NOMO-1 treated with dmso at 0.1 percent for 144 hours (cell line): Measurements from ENCODE around the gene PTGS1.
"Not testable (repeated sequence)": the region's sequence is repeated elsewhere in the genome, so short reads cannot be mapped to it uniquely, and the experiment has no call there.

ENCODE experiments used
- DNase-seq: peaks from one replicate; lab custom pipeline; 2025; ENCODE audit not compliant: unreplicated experiment; lab: John Stamatoyannopoulos, UW

The PTGS1 gene

DNA sequence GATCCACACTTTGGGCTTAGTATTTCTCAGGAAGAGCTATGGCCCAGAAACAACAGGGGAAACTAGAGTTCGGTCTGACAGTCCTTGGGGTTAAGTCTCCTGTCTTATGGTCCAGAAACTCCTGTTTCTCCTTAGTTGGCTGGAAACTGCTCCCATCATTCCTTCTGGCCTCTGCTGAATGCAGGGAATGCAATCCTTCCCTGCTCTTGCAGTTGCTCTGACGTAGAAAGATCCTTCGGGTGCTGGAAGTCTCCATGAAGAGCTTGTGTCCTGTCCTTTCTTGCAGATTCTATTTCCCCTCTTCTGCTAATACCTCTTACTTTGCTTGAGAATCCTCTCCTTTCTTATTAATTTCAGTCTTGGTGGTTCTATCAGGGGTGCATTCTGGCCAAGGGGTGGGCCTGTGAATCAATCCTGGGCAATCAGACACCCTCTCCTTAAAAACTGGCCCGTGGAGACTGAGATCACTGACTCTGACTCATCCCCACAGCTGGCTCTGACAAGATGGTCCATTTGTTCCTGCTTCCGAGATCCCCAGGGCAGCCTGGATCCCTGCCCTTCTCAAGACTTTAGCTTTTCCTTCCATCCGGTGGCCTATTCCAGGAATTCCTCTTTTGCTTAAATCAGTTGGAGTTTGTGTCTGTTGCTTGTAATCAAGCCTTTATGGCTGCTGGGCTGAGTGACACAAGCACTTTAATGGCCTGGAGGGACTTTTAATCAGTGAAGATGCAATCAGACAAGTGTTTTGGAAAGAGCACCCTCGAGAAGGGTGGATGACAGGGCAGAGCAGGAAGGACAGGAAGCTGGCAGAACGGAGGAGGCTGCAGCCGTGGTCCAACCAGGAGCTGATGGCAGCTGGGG lies 23.7 kb downstream of the PTGS1 start:
- no peak for DNase-seq

DNA sequence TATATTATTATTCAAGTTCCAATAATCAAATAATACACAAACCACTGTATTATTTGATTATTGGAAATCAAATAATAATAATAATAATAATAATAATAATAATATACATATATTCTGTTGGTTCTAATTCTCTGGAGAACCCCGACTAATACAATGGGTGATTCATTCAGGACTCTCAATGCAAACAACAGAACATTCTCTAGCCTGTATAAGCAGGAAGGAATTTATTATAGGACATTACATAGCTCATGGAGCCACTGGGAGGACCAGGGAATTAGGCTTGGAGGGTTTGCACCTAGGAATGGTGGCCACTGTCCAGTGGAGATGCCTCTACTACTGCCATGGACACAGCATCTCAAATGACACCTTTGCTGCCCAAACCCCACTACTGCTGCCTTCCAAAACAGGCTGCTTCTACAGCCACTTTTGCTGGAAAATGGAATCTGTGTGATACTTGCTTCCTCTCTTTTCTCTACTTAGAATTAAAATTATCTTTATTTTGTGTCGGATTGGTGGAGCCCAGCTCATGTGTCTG lies 25.9 kb downstream of the PTGS1 start:
- DNase-seq, result no peak

DNA sequence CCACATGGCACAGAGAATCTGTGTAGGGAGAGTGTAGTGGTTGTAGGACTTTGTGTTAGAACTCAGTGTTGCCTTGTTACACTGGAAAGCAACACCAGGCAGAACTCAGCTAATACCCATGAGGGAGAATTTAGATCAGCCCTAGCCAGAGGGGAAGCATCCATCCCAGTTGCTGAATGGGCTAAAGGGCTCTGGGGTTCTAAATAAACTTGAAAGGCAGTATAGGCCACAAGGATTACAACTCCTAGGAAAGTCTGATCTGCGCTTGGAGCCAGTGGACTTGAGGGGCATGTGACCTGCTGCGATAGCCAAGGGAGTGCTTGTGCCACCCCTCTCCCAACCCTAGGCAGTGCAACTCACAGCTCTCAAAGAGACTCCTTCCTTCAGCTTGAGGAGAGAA lies 26.9 kb downstream of the PTGS1 start:
- DNase-seq, result no peak

DNA sequence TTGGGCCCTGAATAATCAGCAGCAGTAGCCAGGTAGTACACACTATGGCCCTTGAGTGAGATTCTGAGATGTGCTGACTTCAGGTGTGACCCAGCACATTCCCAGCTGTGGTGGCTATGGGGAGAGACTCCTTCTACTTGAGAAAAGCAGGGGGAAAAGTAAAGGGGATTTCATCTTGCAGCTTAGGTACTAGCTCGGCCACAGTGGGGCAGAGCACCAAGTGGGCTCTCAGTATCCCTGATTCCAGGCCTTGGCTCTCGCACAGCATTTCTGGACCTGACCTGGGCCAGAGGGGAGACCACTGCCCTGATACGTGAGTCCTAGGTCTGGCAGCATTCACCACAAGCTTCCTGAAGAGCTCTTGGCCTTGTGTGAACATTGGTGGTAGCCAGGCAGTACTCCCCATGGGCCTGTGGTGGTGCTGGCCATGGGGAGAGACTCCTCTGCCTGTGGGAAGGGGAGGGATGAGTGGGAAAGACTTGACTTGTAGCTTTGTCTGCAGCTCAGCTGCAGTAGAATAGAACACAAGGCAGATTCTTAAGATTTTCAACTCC lies 27.6 kb downstream of the PTGS1 start:
- DNase-seq, result no peak

DNA sequence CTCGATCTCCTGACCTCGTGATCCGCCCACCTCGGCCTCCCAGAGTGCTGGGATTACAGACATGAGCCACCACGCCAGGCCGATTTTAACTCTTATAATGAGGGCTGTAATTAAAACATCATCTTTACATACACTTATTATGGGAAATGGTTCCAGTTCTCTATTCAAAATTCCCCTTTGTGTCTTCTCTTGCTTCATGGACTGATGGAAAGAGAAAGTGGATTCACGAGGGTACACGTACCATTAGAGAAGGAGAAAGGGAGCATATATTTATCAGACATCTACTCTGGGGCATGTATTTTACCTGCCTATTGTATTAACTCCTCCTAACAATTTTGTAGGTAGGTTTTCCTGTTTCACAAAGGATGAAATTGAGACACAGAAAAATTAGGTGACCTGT lies 31.1 kb downstream of the PTGS1 start:
- DNase-seq, result no peak

DNA sequence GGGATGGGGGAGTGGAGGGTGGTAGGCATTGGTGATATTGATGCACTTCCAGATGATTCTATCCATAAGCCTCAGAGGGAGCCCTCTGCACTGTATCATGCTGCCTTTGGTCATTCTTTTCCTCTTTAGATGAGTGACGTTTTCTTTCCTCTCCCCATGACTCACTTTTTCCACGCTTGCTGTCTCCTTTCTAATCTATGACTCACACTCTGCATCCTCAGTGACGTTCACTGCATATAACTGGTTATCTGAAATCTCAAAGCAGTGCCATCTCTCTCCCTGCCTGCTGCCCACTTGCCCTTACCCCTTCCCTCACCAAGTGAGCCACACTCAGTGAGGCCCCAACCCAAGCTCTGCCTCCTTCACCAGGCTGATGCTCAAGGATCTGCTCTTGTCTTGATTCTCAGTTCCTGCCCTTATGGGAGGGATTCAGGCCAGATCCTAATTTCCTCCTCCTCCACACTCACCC lies 31.6 kb downstream of the PTGS1 start:
- DNase-seq, result no peak

DNA sequence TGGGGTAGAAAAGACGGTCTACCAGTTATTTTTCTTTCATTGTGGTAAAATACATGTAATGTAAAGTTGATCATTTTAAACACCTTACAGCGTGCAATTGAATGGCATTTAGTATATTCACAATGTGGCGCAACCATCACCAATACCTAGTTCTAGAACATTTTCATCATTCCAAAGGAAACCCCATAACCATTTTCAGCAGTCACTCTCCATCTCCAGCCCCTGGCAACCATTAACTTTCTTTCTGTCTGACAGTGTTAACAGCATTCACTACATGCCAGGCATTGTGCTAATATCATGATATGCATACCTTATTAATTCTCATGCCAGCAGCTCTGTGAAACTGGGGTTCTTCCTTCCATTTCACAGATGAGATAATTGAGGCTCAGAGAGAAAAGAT lies 32.0 kb downstream of the PTGS1 start:
- no peak for DNase-seq

DNA sequence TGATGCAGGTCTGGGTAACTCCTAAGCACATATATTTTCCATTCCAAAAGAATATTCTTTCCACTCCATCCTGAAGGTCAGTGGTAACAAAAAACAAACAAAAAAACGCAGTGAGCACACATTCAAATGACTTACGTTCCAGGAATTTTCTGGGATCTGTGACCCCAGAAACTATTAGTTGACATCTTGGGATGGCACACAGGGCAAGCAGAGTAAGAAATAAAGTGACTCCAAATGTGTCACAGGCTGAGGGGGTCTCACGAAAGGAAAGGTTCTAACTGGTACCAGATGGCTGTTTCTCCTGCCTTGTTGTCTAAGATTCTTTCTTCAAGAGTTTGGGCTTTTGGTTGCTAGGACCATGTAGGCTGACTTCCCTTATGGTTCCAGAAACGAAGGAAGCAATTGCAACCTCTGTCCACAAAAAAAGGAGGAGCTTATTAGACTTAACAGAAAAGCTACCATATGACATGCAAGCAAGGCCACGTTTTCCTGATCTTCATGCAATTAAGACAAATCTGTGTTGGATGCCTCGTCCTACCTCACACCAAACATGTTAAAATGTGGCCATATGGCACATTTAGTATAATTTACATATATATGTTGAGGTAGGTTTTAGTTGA lies 32.7 kb downstream of the PTGS1 start:
- DNase-seq, result no peak

DNA sequence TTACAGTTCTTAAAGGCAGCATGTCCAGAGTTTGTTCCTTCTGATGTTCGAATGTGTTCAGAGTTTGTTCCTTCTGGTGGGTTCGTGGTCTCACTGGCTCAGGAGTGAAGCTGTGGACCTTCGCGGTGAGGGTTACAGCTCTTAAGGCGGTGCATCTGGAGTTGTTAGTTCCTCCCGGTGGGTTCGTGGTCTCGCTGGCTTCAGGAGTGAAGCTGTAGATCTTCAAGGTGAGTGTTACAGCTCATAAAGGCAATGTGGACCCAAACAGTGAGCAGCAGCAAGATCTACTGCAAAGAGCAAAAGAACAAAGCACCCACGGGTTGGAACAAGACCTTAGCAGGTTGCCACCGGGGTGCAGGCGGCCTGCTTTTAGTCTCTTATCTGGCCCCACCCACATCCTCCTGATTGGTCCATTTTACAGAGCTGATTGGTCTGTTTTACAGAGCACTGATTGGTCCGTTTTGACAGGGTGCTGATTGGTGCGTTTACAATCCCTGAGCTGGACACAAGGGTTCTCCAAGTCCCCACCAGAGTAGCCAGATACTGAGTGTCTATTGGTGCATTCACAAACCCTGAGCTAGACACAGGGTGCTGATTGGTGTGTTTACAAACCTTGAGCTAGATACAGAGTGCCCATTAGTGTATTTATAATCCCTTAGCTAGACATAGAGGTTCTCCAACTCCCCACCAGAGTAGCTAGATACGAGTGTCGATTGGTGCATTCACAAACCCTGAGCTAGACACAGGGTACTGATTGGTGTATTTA lies 34.7 kb downstream of the PTGS1 start:
- DNase-seq, result not testable (repeated sequence)

DNA sequence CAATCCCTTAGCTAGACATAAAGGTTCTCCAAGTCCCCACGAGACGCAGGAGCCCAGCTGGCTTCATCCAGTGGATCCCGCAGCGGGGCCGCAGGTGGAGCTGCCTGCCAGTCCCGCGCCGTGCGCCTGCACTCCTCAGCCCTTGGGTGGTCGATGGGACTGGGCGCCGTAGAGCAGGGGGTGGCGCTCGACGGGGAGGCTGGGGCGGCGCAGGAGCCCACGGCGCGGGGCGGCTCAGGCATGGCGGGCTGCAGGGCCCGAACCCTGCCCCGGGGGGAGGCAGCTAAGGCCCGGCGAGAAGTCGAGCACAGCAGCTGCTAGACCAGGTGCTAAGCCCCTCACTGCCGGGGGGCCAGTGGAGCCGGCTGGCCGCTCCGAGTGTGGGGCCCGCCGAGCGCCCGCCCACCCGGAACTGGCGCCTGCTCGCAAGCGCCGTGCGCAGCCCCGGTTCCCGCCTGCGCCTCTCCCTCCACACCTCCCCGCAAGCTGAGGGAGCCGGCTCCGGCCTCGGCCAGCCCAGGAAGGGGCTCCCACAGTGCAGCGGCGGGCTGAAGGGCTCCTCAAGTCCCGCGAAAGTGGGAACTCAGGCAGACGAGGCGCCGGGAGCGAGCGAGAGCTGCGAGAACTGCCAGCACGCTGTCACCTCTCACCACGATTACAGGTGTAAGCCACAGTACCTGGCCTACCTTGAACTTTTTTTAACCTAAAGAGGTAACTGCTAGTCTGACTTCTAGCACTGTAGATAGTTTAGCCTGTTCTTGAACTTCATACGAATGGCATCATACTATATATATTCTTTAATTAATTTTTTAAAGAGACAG lies 35.5 kb downstream of the PTGS1 start:
- DNase-seq, result no peak

DNA sequence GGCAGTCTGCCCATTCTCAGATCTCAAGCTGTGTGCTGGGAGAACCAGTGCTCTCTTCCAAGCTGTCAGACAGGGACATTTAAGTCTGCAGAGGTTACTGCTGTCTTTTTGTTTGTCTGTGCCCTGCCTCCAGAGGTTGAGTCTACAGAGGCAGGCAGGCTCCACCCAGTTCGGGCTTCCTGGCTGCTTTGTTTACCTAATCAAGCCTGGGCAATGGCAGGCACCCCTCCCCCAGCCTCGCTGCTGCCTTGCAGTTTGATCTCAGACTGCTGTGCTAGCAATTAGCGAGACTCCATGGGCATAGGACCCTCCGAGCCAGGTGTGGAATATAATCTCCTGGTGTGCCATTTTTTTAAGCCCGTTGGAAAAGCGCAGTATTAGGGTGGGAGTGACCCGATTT lies 43.3 kb downstream of the PTGS1 start:
- not testable (repeated sequence) for DNase-seq

DNA sequence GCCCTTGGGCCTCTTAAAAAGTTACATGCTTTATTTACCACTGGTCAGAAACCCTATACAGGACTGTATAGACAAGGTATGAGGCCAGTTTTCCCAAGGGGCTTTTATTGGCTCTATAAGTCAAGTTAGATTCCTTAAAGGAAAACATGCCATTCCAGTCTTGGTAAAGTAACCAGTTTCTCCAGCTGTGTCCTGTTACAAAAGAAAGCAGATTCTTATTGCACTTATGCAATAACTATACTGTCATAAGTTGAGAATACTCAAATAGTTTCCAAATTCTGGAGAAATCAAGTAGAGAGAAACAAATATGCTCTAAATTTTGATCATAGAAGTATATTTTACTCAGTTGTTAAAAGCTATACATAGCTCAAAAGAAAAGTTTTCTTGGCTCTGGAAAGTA lies 47.2 kb downstream of the PTGS1 start:
- no peak for DNase-seq

DNA sequence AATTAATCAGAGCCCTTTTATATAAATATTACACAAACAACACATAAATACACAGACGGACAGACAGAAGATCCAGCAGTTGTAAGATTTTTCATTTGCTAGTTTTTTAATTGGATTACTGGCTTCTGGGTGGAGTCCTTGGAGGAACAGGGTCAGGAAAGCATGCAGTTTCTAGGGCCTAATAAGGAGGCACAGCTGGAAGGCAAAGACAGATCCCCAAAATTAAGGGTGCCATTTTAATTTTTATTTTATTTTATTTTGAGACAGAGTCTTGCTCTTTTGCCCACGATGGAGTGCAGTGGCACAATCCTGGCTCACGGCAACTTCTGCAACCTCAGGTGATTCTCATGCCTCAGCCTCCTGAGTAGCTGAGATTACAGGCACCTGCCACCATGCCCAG lies 49.5 kb downstream of the PTGS1 start:
- DNase-seq, result no peak

DNA sequence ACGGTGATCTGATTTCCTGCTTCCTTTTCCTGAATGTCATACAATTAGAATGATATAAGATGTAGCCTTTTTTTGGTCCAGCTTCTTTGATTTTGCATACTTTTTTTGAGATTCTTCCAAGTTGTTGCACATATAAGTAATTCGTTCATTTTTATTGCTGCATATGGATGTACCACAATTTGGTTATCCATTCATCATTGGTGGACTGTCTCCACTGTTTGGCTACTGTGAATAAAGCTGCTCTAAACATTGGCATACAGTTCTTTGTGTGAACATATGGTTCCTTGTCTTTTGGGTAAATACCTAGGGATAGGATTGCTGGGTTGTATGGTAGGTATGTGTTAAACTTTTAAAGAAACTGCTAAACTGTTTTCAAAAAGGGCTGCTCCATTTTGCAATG lies 54.3 kb downstream of the PTGS1 start:
- no peak for DNase-seq

DNA sequence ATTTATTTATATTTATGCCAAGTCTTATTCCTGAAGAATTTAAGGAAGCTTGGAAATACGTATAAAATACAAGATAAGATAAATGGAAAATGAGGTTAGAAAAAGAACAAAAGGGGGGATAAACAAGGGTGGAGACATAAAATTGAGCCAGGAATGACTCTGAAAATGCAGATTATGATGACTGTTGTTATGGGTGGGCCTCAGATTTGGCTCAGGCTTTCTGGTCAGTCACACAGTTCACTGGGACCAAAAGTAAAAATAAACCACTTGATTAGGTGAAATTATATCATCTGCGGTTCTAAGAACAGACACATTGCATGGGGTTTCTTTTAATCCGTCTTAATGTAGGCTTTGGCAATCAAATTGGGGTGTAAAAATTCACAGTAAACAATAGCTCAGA lies 55.9 kb downstream of the PTGS1 start:
- DNase-seq, result no peak

DNA sequence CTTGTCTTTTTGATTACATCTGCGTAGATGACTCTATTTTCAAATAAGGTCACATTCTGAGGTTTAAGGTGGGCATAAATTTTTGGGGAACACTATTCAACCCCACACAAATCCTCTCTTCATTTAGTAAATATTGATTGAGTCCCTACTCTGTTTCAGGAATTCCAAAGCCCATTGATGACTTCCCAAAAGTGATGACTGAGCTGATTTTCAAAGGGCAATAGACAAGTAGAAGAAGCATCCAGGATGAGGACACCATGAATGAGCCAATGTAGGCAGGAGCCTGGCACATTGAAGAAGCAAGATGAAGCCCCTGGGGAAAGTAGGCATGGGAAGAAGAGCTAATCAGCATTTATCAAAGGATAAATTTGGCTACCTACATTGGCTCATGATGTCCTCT lies 71.7 kb downstream of the PTGS1 start:
- DNase-seq, result no peak

DNA sequence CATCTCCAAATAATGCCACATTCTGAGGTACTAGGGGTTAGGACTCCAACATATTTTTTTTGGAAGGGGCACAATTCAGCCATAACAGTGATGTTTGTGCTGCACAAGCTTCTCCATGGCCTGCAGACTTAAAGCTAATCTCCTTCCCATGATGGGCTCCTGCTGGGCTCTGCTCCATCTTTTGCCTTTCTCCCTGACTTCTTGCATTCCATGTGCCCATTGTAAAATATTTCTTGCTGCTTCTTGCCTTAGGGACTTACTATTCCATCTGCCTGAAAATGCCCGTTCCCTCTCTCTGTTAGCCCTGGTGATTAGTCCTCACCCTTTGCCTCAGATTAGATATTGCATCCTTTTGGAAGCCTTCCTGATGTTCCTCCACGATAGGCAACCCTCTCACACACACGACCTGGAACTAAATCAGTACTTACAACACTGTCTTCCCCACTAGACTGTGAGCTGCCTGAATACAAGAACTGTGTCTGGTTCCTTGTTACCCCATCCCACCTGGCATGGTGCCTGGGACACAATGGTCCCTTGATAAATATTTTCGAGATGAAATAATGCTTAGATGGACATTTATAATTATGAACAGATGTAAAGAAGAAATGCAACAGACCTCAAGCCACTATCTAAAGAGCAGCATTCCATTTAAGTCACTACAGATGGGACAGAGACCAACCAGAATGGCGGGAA lies 73.4 kb downstream of the PTGS1 start:
- no peak for DNase-seq
